HFFc6 (cell line): ENCODE measurements around the gene DEFB131B. TPM values are rescaled to one million over a fixed set of nuclear protein-coding genes. Genes with fewer than 3 reads are reported as not detected.
"Not testable (repeated sequence)": the region's sequence is repeated elsewhere in the genome, so short reads cannot be mapped to it uniquely, and the experiment has no call there.

Experiments
- DNase-seq: peaks from one replicate; pipeline ENCODE4 v3.0.0-alpha.2; 2018
- H3K27ac Mint-ChIP-seq: 2 replicates; pipeline ENCODE4 v1.8.0; 2020; ENCODE audit warnings: mild to moderate bottlenecking, mixed read lengths
- H3K27me3 Mint-ChIP-seq: 2 replicates; pipeline ENCODE4 v1.8.0; 2021; ENCODE audit warnings: mild to moderate bottlenecking, moderate library complexity, mixed read lengths; ENCODE audit not compliant: insufficient read depth
- H3K36me3 Mint-ChIP-seq: 2 replicates; pipeline ENCODE4 v1.8.0; 2021; ENCODE audit warnings: low read depth, mixed read lengths
- H3K4me1 Mint-ChIP-seq: 2 replicates; pipeline ENCODE4 v1.8.0; 2020; ENCODE audit warnings: low read depth, mixed read lengths
- H3K4me3 Mint-ChIP-seq: 2 replicates; pipeline ENCODE4 v1.8.0; 2020; ENCODE audit warnings: mild to moderate bottlenecking, moderate library complexity, mixed read lengths
- H3K9me3 Mint-ChIP-seq: 2 replicates; pipeline ENCODE4 v1.8.0; 2020; ENCODE audit warnings: mild to moderate bottlenecking, mixed read lengths
- long read RNA-seq: library from polyadenylated mRNA; unstranded; transcript quantifications from one replicate; pipeline ENCODE4 v2.0.0, GENCODE V29; 2019
- total RNA-seq, 6 experiments: library from RNA; stranded (reverse); fragmentation: NEBNext Ultra II Directional; extraction: Animal tissue kit (Norgen Biotek cat#: 25700); gene quantifications; 2 replicates in 1 of 6; 3 replicates in 5 of 6; pipeline ENCODE4 v1.2.3, GENCODE V29; 2021
- TF ChIP-seq, protein P1 (sequence below): fragments of 200-600 bp; sonication (generic); IDR thresholded peaks from 2 replicates; pipeline ENCODE4 v1.5.0; 2021; ENCODE audit warnings: antibody characterized with exemption, mild to moderate bottlenecking

Gene DEFB131B, protein sequence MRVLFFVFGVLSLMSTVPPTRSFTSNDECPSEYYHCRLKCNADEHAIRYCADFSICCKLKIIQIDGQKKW
- not detected for total RNA-seq
- long read RNA-seq = 0 reads

DNA sequence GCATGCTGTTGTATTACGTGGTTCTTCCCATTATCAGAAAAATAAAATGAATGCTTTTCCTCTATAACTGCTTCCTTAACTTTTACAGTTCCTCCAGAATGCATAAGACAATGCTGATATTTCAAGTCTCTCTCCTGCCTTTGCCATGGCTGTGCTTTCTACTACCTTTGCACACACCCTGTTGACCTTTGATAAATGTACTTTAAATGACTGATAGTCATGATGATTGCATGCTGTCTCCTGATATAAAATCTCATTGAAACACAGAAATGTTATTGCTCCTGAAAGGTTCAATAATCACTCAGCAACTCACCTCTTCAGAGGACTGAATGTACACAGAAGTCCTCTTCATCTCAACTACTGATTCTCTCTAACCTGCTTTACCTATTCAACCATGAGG, at the start of gene DEFB131B:
Gene DEFB131B, plus strand, starts transcription at position 395 of the 400 bp plus-strand sequence. Its CDS starts 0 bp downstream, at position 395.
- not testable (repeated sequence) for H3K27ac Mint-ChIP-seq, H3K4me1 Mint-ChIP-seq, H3K27me3 Mint-ChIP-seq, H3K36me3 Mint-ChIP-seq, H3K9me3 Mint-ChIP-seq, H3K4me3 Mint-ChIP-seq, DNase-seq

DNA sequence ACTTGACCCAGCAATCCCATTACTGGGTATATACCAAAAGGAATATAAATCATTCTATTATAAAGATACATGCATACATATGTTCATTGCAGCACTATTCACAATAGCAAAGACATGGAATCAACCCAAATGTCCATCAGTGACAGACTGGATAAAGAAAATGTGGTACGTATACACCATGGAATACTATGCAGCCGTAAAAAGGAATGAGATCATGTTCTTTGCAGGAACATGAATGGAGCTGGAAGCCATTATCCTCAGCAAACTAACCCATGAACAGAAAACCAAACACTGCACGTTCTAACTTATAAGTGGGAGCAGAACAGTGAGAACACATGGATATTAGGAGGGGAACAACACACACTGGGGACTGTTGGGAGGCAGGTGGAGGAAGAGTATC, 49.0 kb upstream of the DEFB131B start:
- not testable (repeated sequence) for H3K27ac Mint-ChIP-seq, H3K4me1 Mint-ChIP-seq, H3K36me3 Mint-ChIP-seq, H3K4me3 Mint-ChIP-seq, H3K9me3 Mint-ChIP-seq, DNase-seq, H3K27me3 Mint-ChIP-seq

- not testable (repeated sequence) for H3K4me3 Mint-ChIP-seq, H3K36me3 Mint-ChIP-seq, DNase-seq, H3K9me3 Mint-ChIP-seq, H3K4me1 Mint-ChIP-seq, H3K27ac Mint-ChIP-seq
- H3K27me3 Mint-ChIP-seq = peaks cover 12% of the 10 kb centered on the region
Measured at GRCh38 chr11:71829686-71830085, 48.6 kb upstream of the DEFB131B start.

DNA sequence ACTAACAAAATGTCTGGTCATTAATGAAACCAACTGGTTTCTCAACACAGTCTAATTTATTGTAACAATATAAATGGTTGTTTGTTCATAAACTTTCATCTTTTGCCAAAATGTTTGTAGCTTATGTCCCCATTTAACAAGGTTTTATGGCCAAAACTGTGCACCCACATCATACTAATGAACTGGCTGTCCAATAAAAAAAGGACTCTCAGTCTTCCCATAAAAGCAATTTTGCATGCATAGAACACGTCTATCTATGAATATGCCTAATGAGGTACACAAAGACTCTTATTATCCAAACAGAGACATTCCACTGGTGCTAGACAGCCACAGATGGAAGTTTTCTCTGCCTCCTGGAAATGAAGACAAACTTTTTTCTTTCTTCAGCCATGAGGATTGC, 45.4 kb upstream of the DEFB131B start, which contains the start of gene DEFB108B:
Gene DEFB108B, plus strand, starts transcription at position 390 of the 400 bp plus-strand sequence. Its CDS starts 0 bp downstream, at position 390.
- H3K27me3 Mint-ChIP-seq = peaks cover 17% of the 10 kb centered on the region
- not testable (repeated sequence) for H3K9me3 Mint-ChIP-seq, DNase-seq, H3K4me3 Mint-ChIP-seq, H3K4me1 Mint-ChIP-seq, H3K36me3 Mint-ChIP-seq, H3K27ac Mint-ChIP-seq

GRCh38 chr11:71842720-71843119, 35.5 kb upstream of the DEFB131B start:
- not testable (repeated sequence) for H3K27ac Mint-ChIP-seq, H3K4me1 Mint-ChIP-seq, H3K36me3 Mint-ChIP-seq, H3K9me3 Mint-ChIP-seq, DNase-seq, H3K4me3 Mint-ChIP-seq, H3K27me3 Mint-ChIP-seq

GRCh38 chr11:71843355-71843754, 34.9 kb upstream of the DEFB131B start:
- H3K27me3 Mint-ChIP-seq, H3K27ac Mint-ChIP-seq, H3K4me3 Mint-ChIP-seq, H3K36me3 Mint-ChIP-seq, H3K9me3 Mint-ChIP-seq, DNase-seq, H3K4me1 Mint-ChIP-seq: not testable (repeated sequence)

DNA sequence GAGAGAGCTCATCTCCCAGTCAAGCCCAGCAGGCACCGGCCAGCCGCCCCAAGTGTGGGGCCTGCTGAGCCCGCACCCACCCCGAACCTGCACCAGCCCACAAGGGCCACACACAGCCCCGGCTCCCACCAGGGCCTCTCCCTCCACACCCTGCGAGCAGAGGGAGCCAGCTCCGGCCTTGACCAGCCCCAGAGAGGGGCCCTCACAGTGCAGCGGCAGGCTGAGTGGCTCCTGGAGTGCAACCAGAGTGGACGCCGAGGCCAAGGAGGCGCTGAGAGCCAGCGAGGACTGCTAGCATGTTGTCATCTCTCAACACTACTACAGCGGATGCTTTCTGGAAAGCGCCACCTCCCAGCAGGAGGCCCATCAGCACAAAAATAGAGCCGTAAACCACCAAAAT, 34.4 kb upstream of the DEFB131B start:
- no peaks in the 10 kb centered on the region for H3K4me1 Mint-ChIP-seq
- no peak overlapping the region for H3K4me3 Mint-ChIP-seq
- H3K9me3 Mint-ChIP-seq = no peaks in the 10 kb centered on the region; the same call in 1 of the 2 replicates

GRCh38 chr11:71853895-71854294, 24.4 kb upstream of the DEFB131B start:
- not testable (repeated sequence) for H3K27ac Mint-ChIP-seq, H3K36me3 Mint-ChIP-seq, H3K4me3 Mint-ChIP-seq, H3K9me3 Mint-ChIP-seq, DNase-seq, H3K4me1 Mint-ChIP-seq, H3K27me3 Mint-ChIP-seq

More for the DNA sequence above, 34.4 kb upstream of the DEFB131B start:
- H3K36me3 Mint-ChIP-seq = no peaks in the 10 kb centered on the region
- H3K27ac Mint-ChIP-seq = no peak overlapping the region
- TF ChIP-seq, protein P1, sequence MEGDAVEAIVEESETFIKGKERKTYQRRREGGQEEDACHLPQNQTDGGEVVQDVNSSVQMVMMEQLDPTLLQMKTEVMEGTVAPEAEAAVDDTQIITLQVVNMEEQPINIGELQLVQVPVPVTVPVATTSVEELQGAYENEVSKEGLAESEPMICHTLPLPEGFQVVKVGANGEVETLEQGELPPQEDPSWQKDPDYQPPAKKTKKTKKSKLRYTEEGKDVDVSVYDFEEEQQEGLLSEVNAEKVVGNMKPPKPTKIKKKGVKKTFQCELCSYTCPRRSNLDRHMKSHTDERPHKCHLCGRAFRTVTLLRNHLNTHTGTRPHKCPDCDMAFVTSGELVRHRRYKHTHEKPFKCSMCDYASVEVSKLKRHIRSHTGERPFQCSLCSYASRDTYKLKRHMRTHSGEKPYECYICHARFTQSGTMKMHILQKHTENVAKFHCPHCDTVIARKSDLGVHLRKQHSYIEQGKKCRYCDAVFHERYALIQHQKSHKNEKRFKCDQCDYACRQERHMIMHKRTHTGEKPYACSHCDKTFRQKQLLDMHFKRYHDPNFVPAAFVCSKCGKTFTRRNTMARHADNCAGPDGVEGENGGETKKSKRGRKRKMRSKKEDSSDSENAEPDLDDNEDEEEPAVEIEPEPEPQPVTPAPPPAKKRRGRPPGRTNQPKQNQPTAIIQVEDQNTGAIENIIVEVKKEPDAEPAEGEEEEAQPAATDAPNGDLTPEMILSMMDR = no peak
- no peak for DNase-seq
- H3K27me3 Mint-ChIP-seq = peaks cover 11% of the 10 kb centered on the region

GRCh38 chr11:71855880-71856279, 22.4 kb upstream of the DEFB131B start:
- not testable (repeated sequence) for H3K36me3 Mint-ChIP-seq

DNA sequence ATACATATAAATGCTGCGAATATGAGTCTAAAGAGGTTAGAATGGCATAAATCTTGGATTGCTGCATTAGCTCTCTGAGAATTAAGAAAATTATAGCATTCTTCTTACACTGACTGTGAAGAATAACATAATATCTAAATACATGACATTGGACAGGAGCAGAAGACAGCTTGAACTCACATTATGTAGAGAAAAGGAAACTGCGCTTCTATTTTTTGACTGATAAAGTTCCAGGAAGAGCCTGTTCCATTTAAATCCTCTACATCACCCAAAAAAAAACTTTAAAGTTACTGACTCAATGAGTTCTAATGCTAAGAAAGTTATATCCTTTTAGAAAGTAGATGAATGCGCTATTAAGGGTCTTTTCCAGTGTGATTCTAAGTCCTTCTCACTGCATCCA, 17.4 kb upstream of the DEFB131B start:
- not testable (repeated sequence) for DNase-seq, H3K9me3 Mint-ChIP-seq, H3K27ac Mint-ChIP-seq, H3K4me3 Mint-ChIP-seq, H3K36me3 Mint-ChIP-seq, H3K4me1 Mint-ChIP-seq, H3K27me3 Mint-ChIP-seq

More at GRCh38 chr11:71855880-71856279, 22.4 kb upstream of the DEFB131B start:
- H3K27ac Mint-ChIP-seq, H3K9me3 Mint-ChIP-seq, H3K4me3 Mint-ChIP-seq, H3K27me3 Mint-ChIP-seq, H3K4me1 Mint-ChIP-seq, DNase-seq: not testable (repeated sequence)
